Stimulated activated CD4-positive, alpha-beta T cell treated with anti-CD3 and anti-CD28 coated beads, Interleukin-2, amount 100 ng/mL, for 48 hours (primary cell): ENCODE results near the gene LDLR.
A peak's percentile ranks its signal among the peaks of the same experiment; 100 is the strongest.

Experiments used
- DNase-seq, 2 donors: peaks; one replicate each; pipeline ENCODE4 v3.0.0-alpha.2; 2020

Gene LDLR

DNA sequence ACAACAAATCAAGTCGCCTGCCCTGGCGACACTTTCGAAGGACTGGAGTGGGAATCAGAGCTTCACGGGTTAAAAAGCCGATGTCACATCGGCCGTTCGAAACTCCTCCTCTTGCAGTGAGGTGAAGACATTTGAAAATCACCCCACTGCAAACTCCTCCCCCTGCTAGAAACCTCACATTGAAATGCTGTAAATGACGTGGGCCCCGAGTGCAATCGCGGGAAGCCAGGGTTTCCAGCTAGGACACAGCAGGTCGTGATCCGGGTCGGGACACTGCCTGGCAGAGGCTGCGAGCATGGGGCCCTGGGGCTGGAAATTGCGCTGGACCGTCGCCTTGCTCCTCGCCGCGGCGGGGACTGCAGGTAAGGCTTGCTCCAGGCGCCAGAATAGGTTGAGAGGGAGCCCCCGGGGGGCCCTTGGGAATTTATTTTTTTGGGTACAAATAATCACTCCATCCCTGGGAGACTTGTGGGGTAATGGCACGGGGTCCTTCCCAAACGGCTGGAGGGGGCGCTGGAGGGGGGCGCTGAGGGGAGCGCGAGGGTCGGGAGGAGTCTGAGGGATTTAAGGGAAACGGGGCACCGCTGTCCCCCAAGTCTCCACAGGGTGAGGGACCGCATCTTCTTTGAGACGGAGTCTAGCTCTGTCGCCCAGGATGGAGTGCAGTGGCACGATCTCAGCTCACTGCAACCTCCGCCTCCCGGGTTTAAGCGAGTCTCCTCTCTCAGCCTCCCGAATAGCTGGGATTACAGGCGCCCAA, at the start of gene LDLR:
Gene LDLR, plus strand, starts transcription at position 210 of the 760 bp plus-strand sequence. Its CDS starts 86 bp downstream, at position 296.
- peak; percentile 67 to 69 for DNase-seq

DNA sequence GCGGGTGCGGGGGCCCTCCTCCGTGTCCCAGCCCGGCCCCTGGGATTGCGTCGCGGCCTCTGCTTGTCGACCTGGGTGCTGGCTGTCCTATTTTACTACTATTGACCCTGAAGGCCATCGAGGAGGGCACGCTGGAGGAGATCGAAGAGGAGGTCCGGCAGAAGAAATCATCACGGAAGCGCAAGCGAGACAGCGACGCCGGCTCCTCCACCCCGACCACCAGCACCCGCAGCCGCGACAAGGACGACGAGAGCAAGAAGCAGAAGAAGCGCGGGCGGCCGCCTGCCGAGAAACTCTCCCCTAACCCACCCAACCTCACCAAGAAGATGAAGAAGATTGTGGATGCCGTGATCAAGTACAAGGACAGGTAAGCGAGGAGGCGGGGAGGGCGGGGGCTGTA, 48.1 kb upstream of the LDLR start:
- DNase-seq = no peak

DNA sequence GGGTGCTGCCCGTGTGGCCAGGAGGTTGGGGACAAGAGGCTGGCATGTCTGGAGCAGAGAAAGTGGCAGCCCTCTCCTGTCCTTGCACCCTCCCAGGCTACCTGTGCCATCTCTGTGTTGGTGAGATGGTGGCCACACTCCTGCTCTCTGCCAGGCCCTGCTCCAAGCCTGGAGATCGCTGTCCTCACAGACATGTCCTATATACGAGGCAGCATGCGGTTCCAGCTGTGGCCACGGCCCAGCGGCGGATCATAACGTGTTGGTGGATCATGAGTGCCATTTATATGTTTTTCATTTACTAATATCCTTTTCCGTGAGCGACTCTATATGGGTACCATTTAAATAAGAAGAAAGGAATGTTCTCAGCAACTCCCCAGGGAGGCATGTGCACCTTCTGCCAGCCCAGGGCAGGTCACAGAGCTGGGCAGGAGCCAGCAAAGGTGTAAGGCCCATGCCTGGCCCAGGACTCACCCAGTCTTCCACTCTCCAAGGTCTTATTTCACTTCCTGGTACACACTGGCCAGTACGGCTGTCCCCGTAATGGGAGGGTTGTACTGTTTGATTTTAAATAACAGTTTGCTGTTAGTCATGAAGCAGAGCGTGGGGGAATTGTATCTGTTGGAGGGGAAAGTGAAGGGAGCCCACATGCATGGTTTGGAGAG, 47.2 kb upstream of the LDLR start:
- DNase-seq = no peak

DNA sequence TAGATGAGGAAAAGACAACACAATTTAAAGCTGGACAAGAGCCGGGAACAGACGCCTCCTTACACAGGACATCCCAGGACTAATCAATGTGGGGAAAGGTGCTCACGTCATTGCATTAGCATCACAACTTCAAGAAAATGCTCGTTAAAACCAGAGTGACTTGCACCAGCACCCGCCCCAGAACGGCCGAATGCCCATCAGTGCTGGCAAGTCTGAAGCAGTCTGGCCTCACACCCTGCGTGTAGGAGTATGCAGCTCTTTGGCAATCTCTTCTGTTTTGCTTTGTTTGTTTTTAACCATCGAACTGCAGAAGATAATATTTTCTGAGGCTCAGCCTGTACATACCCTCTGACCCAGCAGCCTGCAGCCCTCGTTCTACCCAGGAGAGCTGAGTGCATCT, 44.8 kb upstream of the LDLR start:
- DNase-seq = no peak

DNA sequence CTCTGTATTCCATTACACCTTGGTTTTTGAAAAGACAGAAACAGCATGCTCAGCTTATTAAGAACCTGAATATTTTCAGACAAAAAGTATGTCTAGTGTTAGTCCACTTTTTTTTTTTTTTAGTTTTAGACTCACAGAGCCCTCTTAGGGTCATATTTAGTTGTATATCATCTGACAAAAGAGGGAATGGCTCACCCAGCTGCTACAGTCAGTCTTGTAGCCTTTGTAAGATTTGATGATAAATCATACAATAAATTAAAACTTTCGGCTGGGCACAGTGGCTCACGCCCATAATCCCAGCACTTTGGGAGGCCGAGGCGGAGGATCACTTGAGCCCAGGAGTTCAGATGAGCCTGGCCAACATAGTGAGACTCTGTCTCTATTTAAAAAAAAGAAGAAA, 43.7 kb upstream of the LDLR start:
- no peak for DNase-seq

DNA sequence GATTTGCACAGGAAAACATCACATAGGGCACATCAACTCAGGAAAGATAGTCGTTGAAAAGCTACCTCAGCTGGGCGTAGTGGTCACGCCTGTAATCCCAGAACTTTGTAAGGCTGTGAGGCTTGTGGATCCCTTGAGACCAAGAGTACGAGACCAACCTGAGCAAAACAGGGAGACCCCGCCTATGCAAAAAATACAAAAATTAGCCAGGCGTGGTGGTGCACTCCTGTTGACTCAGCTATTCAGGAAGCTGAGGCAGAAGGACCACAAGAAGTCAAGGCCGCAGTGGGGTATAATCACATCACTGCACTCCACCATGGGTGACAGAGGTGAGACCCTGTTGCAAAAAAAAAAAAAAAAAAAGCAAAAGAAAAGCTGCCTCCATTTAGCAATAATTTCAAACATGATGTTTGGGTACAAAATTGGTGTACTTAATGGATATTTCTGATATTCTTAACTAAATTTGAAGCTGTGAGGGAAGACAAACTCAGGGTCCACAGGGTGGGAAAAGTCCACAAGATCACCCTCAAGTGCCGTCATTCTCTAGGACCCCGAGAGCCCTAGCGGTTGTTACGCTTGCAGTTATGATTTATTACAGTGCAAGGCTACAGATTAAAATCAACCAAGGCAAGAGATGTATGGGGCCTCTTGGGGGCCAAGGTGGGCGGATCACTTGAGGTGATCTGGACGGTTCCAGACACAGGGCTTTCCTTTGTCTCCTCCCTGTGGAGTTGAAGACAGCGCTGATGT, 42.5 kb upstream of the LDLR start:
- DNase-seq = no peak

DNA sequence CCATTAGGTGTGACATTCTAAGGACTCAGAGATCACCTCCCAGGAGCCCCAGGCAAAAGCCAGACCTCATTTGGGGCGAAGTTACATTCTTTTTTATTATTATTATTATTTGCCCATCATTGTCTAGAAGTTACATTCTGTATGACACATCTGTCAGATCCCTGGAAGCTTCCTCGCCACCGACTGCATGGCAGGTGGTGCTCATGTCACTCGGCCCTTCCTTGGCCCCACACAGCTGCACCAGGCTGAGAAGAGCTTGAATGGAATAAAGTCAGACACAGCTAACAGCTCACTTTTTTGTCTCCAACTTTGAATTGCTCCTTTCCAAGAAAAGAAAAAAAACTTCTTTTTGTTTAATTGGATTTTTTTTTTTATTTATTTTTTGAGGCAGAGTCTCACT, 41.4 kb upstream of the LDLR start:
- no peak for DNase-seq

DNA sequence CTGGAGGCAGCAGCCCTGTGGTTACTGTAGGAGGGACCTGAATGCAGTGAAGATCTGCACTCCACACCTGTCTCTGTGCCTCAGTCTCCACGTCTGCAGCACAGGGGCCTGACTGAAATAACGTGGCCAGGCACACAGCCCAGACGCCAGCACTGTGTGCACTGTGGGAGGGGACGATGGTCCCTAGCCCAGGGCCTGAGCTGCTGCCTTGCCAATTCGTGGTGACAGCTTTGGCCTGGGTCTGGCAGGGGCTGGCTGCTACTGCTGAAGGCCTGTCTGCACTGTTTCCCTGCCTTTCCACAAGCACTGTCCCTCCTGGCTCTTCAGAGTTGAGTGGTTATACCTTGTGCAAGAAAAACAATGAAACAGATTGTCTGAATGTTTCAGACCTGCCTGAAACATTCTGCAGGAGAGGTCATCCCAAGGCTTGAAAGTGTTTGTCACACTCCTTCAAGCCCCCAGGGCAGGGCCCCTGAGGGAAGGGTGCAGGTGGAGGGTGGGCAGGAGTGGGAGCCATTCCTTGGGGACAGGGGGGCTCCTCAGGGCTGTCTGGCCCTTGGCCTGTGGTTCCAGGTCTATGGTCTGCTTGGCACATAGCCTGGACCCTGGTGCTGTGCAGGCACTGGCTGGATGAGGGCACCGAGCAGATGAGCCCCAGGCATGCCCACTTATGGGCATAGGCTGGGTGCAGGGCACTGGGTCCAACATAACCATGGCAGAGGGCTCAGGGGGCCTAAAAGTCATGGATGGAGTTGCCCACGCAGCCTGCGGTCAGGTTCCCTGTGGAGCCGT, 38.7 kb upstream of the LDLR start:
- DNase-seq = no peak

DNA sequence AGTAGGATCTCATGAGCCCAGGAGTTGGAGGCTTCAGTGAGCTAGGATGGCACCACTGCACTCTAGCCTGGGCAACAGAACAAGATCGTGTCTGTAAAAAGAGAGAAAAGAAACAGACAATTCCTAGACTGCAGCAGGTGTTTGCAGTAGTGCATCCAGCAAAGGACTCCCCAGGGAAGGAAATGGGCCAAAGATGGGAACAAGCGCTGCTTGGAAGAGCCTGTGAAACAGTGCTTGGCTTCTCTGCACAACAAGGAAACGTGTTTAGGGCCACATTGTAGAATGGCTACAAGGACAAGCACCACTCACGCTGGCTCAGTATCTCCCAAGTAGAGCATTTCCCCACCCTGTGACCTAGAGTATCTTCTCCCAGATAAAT, 35.5 kb upstream of the LDLR start:
- DNase-seq = no peak

DNA sequence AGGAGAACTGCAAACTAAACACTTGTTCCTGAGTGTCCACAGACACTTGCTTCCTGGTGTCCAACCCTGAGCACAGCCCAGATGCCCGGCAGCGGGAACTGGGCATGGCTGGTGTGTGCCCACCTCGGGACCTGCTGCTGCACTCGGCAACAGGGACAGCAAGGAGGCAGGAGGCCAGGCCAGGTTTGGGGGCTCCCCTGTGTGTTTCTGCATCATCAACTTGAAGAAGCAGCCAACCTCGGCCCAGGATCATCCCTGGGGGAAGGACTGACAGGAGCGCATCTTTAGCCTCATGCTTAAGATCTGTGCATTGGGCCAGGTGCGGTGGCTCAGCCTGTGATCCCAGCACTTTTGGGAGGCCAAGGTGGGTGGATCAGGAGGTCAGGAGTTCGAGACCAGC, 35.1 kb upstream of the LDLR start:
- DNase-seq = no peak

DNA sequence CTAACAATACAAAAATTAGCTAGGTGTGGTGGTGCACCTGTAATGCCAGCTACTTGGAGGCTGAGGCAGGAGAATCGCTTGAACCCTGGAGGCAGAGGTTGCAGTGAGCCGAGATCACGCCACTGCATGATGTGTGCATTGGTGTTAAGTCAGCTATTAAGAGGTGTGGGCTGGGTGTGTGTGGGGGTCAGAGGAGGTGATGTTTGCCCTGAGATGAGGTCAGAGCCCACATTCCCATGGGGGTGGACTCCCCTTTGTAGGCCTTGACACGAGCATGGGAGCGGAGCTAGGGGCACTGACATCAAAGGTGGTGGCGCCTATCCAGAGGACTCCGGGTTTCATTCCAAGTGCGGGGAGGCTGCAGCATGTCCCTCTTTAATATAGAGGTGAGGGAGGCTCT, 34.6 kb upstream of the LDLR start:
- DNase-seq = no peak

DNA sequence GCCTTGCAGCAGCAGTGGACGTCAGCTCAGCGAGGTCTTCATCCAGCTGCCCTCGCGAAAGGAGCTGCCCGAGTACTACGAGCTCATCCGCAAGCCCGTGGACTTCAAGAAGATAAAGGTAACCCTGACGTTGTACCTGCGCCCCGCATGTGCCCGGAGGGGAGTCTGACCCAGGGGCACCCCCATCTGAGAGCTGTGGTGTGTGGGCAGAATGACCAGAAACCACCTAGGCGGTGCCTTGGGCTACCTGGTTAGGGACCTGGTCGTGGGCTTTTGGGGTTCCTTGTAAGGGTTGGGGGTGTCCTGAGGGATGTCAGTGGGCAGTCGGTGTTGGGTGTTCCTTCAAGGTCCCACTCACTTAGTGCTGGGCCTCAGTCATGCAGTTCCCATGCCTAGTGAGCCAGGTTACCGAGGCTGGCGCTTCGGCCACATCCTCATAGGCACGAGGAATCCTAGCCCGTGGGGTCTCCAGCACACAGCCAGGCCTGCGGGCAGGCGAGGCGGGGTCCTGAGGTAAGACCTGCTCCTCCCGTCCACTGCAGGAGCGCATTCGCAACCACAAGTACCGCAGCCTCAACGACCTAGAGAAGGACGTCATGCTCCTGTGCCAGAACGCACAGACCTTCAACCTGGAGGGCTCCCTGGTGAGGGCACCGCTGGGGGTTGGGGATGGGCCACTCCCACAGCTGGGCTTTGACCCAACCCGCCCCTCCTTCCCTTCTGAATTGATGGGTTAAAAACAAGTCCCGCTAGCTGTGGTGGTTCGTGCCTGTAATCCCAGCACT, 30.8 kb upstream of the LDLR start:
- DNase-seq = no peak

DNA sequence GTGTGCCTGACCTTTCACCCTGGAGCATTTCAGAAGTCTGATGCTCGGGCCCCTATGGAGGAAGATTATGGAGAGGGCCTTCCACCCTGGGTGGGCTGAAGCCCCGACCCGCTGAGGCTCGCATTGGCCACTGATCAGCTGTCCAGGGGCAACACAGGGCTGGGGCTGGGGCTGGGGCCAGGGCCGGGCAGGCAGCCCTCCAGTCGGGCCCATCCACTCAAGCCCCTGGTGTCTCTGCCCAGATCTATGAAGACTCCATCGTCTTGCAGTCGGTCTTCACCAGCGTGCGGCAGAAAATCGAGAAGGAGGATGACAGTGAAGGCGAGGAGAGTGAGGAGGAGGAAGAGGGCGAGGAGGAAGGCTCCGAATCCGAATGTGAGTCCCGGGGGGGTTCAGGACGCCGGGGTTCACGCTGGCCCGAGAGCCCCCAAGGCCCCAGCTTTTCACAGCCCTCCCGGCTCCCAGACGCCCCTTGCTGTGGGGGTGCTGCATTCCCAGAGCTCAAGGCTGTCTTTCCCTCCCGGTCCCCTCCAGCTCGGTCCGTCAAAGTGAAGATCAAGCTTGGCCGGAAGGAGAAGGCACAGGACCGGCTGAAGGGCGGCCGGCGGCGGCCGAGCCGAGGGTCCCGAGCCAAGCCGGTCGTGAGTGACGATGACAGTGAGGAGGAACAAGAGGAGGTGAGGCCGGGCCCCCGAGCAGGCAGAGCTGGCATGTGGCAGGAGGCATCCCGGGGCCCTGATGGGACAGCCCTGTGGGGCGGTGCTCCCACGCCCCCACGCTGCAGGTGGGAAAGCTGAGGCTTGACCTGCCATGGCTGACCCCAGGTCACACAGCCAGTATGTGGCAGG, 29.5 kb upstream of the LDLR start:
- DNase-seq = no peak

DNA sequence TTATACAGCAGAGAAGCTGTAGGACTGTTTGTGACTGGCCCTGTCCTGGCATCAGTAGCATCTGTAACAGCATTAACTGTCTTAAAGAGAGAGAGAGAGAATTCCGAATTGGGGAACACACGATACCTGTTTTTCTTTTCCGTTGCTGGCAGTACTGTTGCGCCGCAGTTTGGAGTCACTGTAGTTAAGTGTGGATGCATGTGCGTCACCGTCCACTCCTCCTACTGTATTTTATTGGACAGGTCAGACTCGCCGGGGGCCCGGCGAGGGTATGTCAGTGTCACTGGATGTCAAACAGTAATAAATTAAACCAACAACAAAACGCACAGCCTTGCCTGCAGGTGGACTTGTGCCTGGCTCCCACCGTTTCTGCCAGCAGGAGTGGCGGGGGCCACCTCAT, 27.3 kb upstream of the LDLR start:
- no peak for DNase-seq

DNA sequence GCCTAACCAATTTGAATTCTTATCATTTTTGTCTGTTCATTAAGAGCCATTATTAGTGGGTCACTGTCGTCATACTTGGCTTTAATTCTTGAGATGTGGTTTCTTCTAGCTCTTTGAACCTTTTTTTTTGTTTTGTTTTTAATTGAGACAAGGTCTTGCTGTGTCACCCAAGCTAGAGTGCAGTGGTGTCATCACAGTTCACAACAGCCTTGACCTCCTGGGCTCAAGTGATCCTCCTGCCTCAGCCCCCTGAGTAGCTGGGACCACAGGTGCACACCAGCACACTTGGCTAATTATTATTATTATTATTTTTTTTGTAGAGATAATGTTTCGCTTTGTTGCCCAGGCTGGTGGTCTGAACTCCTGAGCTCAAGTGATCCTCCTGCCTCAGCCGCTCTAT, 25.8 kb upstream of the LDLR start:
- no peak for DNase-seq

DNA sequence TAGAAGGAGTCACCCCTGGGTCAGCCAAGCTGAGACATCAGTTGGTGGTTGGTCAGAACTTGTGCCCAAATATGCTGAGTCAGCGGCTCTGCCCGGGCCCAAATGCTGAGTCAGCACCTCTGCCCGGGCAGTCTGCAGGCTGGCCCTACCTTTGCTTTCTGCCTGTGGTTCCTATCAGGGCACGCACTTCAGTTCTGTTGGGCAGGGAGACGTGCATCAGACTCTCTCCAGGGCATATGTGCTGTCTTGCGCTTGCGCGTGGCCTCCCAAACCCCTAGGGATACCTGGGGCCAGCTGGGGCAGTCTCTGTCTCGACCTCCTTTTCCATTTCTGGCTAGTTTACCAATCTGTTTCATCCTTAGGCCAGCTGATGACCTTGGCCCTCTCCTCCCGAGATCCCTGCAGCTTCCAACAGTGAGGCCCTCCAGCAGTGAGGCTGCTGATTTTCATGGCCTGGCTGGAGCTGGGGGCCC, 24.4 kb upstream of the LDLR start:
- no peak for DNase-seq

DNA sequence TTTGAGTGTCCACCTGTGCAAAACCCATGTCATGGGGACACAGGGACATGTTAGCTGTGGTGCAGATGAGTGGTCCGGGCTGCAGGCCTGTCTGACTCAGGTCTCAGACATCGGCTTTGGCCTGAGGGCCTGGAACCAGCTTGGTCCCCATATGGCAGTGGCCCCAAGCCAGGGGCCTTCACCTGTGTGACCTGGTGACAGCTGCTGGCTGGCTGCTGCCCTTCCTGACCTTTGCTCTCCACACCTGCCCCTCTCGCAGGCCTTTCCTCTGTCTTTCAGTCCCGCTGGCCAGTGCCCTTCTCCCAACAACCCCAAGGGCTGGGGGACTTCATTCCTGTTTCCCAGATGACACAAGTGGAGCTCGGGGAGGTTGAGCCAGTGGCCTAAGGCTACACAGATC, 22.9 kb upstream of the LDLR start:
- DNase-seq = no peak

DNA sequence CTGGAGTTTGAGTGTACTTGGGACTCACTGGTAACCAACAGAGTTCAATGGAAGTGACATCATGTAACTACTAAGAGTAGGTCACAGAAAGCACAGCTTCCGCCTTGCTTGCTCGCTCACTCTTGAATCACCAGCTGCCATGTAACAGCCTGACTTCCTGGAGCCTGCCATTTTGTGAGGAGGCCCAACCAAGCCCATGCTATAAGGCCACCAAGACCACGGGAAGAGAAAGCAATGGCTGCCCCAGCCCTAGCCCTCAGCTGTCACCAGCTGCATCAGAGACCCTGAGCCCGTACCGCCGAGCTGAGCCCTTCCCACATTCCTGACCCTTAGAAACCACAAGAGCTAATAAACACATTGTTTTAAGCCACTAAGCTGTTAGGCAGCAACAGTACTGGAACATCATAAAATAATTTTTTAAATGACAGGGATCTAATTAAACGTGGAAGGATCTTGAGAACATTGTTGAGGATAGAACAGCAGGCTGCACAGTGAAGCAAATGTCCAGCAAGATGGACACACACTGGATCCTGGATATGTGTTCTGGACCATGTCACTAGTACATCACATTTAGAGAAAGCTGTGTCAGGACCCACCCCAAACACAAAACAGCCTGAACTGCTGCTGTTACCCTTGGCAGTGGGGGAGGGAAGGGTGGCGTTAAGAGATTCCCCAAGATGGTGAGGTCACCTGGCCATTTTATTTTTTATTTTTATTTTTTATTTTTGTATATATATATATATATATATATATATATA, 21.7 kb upstream of the LDLR start:
- DNase-seq = no peak

DNA sequence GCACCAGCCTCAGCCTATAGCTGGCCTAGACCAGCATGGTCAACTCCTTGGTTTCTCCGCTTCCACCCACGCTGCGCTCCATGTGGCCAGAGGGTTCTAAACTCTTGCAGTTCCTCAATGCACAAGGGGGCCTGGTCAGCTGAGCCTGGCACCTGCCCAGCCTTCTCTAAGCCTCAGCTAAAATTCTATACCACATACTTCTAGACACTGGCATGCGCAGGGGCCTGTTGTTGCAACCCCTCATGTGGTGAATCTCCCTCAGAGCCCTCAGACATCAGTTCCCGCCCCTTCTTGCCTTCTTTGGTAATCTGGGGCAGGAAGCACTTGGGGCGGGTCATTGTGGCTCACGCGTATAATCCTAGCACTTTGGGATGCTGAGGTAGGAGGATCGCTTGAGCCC, 19.7 kb upstream of the LDLR start:
- DNase-seq = no peak

DNA sequence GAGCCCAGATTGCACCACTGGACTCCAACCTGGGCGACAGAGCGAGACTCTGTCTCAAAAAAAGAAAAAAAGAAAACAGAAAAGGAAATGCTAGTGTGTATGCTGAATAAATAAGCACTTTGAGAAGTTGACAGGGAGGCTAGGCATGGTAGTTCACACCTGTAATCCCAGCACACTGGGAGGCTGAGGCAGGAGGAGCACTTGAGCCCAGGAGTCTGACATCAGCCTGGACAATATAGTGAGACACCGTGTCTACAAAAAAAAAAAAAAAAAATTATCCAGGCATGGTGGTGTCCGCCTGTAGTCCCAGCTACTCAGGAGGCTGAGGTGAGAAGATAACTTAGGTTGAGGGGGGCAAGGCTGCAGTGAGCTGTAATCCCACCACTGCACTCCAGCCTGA, 19.1 kb upstream of the LDLR start:
- no peak for DNase-seq

DNA sequence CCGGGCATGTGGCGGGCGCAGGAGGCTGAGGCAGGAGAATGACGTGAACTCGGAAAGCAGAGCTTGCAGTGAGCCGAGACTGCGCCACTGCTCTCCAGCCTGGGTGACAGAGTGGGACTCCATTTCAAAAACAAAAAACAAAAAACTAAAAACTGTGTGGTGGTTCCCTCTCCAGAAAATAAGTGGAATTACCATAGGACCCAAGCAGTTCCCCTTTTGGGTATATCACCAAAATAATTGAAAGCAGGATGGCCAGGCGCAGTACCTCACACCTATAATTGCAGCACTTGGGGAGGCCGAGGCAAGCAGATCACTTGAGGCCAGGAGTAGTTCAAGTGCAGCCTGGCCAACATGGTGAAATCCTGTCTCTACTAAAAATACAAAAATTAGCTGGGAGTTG, 15.7 kb upstream of the LDLR start:
- no peak for DNase-seq
